ENCODE measurements around the gene ERCC8.

DNA sequence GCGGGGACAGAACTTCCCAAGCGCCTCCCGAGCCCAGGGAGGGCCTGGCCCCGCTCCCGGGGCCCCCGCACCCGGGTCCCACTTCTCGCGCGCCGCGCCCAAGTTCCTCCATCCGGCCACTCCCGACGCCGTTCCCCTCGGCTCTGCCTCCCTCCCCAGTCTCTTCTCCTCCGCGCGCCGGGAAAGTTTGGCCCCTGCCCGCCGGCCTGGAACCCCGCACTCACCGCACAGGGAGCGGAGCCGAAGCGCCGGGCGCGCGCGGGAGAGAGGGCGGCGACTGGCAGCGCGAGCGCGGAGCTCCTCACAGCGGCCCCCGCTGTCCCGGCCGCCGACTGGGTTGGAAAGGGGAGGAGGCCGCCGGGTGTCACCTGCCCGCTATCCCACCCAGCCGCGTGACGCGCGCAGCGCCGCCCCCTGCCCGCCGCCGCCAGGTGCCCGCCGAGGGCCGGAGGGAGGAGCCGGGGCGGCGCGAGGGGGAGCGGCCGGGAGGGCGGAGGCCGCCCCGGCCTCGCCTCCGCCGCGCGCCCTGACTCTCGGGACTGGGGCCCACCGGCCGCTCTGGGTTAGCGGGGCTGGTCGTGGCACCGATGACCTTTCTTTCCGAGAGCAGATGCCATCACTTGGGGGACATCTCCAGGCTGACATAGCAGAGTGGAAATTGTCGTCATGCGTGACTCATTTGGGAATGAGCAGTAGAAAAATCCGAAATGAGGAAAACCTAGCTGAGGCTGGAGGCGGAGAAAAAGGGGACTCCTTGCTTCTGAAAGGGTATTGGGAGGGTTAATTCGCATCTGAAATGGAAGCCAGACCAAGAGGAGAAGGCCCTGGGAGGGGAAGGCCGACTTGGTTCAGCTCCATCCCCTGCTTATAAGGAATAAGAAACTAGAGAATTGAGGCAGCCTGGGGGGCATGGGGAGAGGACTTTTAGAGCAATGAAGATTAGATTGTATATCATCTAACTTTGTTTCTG is 100.6 kb downstream of the ERCC8 start, which contains the start of gene ELOVL7:
- no peak for TF ChIP-seq EZH2 (IDR thresholded peaks at IDR 0.05; ENCODE audit: low read depth)
- TF ChIP-seq, protein P1, sequence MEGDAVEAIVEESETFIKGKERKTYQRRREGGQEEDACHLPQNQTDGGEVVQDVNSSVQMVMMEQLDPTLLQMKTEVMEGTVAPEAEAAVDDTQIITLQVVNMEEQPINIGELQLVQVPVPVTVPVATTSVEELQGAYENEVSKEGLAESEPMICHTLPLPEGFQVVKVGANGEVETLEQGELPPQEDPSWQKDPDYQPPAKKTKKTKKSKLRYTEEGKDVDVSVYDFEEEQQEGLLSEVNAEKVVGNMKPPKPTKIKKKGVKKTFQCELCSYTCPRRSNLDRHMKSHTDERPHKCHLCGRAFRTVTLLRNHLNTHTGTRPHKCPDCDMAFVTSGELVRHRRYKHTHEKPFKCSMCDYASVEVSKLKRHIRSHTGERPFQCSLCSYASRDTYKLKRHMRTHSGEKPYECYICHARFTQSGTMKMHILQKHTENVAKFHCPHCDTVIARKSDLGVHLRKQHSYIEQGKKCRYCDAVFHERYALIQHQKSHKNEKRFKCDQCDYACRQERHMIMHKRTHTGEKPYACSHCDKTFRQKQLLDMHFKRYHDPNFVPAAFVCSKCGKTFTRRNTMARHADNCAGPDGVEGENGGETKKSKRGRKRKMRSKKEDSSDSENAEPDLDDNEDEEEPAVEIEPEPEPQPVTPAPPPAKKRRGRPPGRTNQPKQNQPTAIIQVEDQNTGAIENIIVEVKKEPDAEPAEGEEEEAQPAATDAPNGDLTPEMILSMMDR (conservative IDR thresholded peaks at IDR 0.05), result no peak; the same call in 1 of the 2 replicates
